H9 (cell line): ENCODE results near the gene C10orf143. TPM values are rescaled to one million over a fixed set of nuclear protein-coding genes. Genes with fewer than 3 reads are reported as not detected.

Experiments used
- DNase-seq: peaks from one replicate; pipeline ENCODE4 v3.0.0-alpha.2; 2017
- H2AFZ ChIP-seq: one replicate; pipeline ENCODE4 v1.6.1; 2013; ENCODE audit warnings: mild to moderate bottlenecking, low read length, control low read depth, moderate library complexity
- H2AK5ac ChIP-seq: 2 replicates; pipeline ENCODE4 v1.6.1; 2013; ENCODE audit warnings: low read length, control low read depth, mixed read lengths; ENCODE audit not compliant: insufficient read length
- H2BK120ac ChIP-seq: one replicate; pipeline ENCODE4 v1.6.1; 2013; ENCODE audit warnings: low read depth, mild to moderate bottlenecking, low read length, control low read depth, inconsistent platforms; ENCODE audit not compliant: poor library complexity, severe bottlenecking
- H2BK12ac ChIP-seq: 2 replicates; pipeline ENCODE4 v1.6.1; 2013; ENCODE audit warnings: low read length, control low read depth, mixed read lengths, low read depth; ENCODE audit not compliant: insufficient read length
- H2BK15ac ChIP-seq: 2 replicates; pipeline ENCODE4 v1.6.1; 2013; ENCODE audit warnings: low read depth, low read length, control low read depth
- H2BK20ac ChIP-seq: one replicate; pipeline ENCODE4 v1.6.1; 2013; ENCODE audit warnings: low read depth, mild to moderate bottlenecking, low read length, control low read depth, inconsistent platforms; ENCODE audit not compliant: poor library complexity, severe bottlenecking
- H2BK5ac ChIP-seq: 2 replicates; pipeline ENCODE4 v1.6.1; 2013; ENCODE audit warnings: low read length, control low read depth, mixed read lengths; ENCODE audit not compliant: insufficient read length
- H3K14ac ChIP-seq: 2 replicates; pipeline ENCODE4 v1.6.1; 2013; ENCODE audit warnings: low read length, control low read depth; ENCODE audit not compliant: insufficient read depth
- H3K18ac ChIP-seq: 2 replicates; pipeline ENCODE4 v1.6.1; 2013; ENCODE audit warnings: low read depth, mild to moderate bottlenecking, mixed read lengths, low read length, control low read depth; ENCODE audit not compliant: insufficient read length
- H3K23ac ChIP-seq: 2 replicates; pipeline ENCODE4 v1.6.1; 2013; ENCODE audit warnings: low read length, control low read depth, mixed read lengths, low read depth; ENCODE audit not compliant: insufficient read length
- H3K23me2 ChIP-seq: 2 replicates; pipeline ENCODE4 v1.6.1; 2013; ENCODE audit warnings: low read depth, mild to moderate bottlenecking, mixed read lengths, low read length, control low read depth; ENCODE audit not compliant: insufficient read length, poor library complexity, severe bottlenecking
- H3K27ac ChIP-seq: 2 replicates; pipeline ENCODE4 v1.5.1; 2013; ENCODE audit warnings: low read length, control low read depth, mixed read lengths, low read depth; ENCODE audit not compliant: insufficient read length
- H3K27me3 ChIP-seq: 2 replicates; pipeline ENCODE4 v1.6.1; 2013; ENCODE audit warnings: low read length, control low read depth, inconsistent platforms; ENCODE audit not compliant: insufficient read depth
- H3K4ac ChIP-seq: 2 replicates; pipeline ENCODE4 v1.6.1; 2013; ENCODE audit warnings: low read depth, mild to moderate bottlenecking, control low read depth, inconsistent platforms, low read length, moderate library complexity
- H3K4me1 ChIP-seq: 2 replicates; pipeline ENCODE4 v1.6.1; 2013; ENCODE audit warnings: low read length, control low read depth, inconsistent platforms; ENCODE audit not compliant: insufficient read depth
- H3K4me2 ChIP-seq: 2 replicates; pipeline ENCODE4 v1.6.1; 2013; ENCODE audit warnings: low read length, control low read depth, mixed read lengths; ENCODE audit not compliant: insufficient read length, insufficient read depth
- H3K56ac ChIP-seq: 2 replicates; pipeline ENCODE4 v1.6.1; 2013; ENCODE audit warnings: low read depth, mild to moderate bottlenecking, mixed read lengths, low read length, control low read depth; ENCODE audit not compliant: insufficient read length
- H3K79me1 ChIP-seq: 2 replicates; pipeline ENCODE4 v1.6.1; 2013; ENCODE audit warnings: low read depth, mild to moderate bottlenecking, moderate library complexity, low read length, control low read depth, inconsistent platforms; ENCODE audit not compliant: insufficient read depth, poor library complexity, severe bottlenecking
- H3K79me2 ChIP-seq: 2 replicates; pipeline ENCODE4 v1.6.1; 2013; ENCODE audit warnings: low read length, control low read depth, inconsistent platforms; ENCODE audit not compliant: insufficient read depth
- H3K9ac ChIP-seq: 2 replicates; pipeline ENCODE4 v1.6.1; 2013; ENCODE audit warnings: low read length, control low read depth, mixed read lengths; ENCODE audit not compliant: insufficient read length; ENCODE audit errors: extremely low read depth
- H3K9me3 ChIP-seq: one replicate; pipeline ENCODE4 v1.6.1; 2013; ENCODE audit warnings: low read depth, low read length, inconsistent platforms; ENCODE audit not compliant: control insufficient read depth
- H3T11ph ChIP-seq: one replicate; pipeline ENCODE4 v1.6.1; 2013; ENCODE audit warnings: mild to moderate bottlenecking, low read length, control low read depth, inconsistent platforms
- H4K20me1 ChIP-seq: one replicate; pipeline ENCODE4 v1.6.1; 2013; ENCODE audit not compliant: control insufficient read depth, insufficient read length, insufficient read depth
- H4K5ac ChIP-seq: 2 replicates; pipeline ENCODE4 v1.6.1; 2013; ENCODE audit warnings: low read depth, mild to moderate bottlenecking, mixed read lengths, low read length, control low read depth; ENCODE audit not compliant: insufficient read length
- H4K8ac ChIP-seq: replicated peaks from 2 replicates; pipeline ENCODE4 v1.6.1; 2013; ENCODE audit warnings: low read length, control low read depth, mixed read lengths, low read depth; ENCODE audit not compliant: insufficient read length
- H4K91ac ChIP-seq: 2 replicates; pipeline ENCODE4 v1.6.1; 2013; ENCODE audit warnings: low read depth, mild to moderate bottlenecking, moderate library complexity, mixed read lengths, low read length, control low read depth; ENCODE audit not compliant: insufficient read length
- H3K27ac Mint-ChIP-seq, 3 experiments: 2 replicates in 2 of 3; 3 replicates in 1 of 3; pipeline ENCODE4 v1.8.0; 2020 to 2021; ENCODE audit warnings: mixed read lengths in 3 of 3, mild to moderate bottlenecking in 1 of 3, moderate library complexity in 1 of 3
- H3K27me3 Mint-ChIP-seq: 2 replicates; pipeline ENCODE4 v1.8.0; 2021; ENCODE audit warnings: low read depth, mild to moderate bottlenecking, moderate library complexity, mixed read lengths
- H3K36me3 Mint-ChIP-seq, 3 experiments: 2 replicates in 2 of 3; 3 replicates in 1 of 3; pipeline ENCODE4 v1.8.0; 2020 to 2021; ENCODE audit warnings: low read depth in 3 of 3, mixed read lengths in 3 of 3; ENCODE audit not compliant: insufficient read depth in 1 of 3
- H3K4me1 Mint-ChIP-seq, 2 experiments: 2 replicates each; pipeline ENCODE4 v1.8.0; 2020; ENCODE audit warnings: mixed read lengths in 2 of 2
- H3K4me3 Mint-ChIP-seq, 2 experiments: 2 replicates in 1 of 2; 3 replicates in 1 of 2; pipeline ENCODE4 v1.8.0; 2020 to 2021; ENCODE audit warnings: mild to moderate bottlenecking in 2 of 2, mixed read lengths in 2 of 2, moderate library complexity in 1 of 2
- H3K9me3 Mint-ChIP-seq, 2 experiments: 2 replicates in 1 of 2; 3 replicates in 1 of 2; pipeline ENCODE4 v1.8.0; 2020; ENCODE audit warnings: mild to moderate bottlenecking in 2 of 2, mixed read lengths in 2 of 2, moderate library complexity in 1 of 2
- WGBS: extraction: QIAGEN DNeasy Blood & Tissue Kit; methylation state at CpG from one replicate; pipeline ENCODE4 v1.1.7; 2013; ENCODE audit warnings: missing lambda C conversion rate, low lambda C conversion rate, mixed read lengths; ENCODE audit not compliant: insufficient read length; ENCODE audit errors: extremely low coverage; 5-methylcytosine and 5-hydroxymethylcytosine counted together
- total RNA-seq: library from RNA; stranded (reverse); gene quantifications from 2 replicates; pipeline ENCODE4 v1.2.1, GENCODE V29; 2021
- TF ChIP-seq, protein P1 (sequence below): fragments of 200-600 bp; sonication (generic); conservative IDR thresholded peaks from 3 replicates; pipeline ENCODE4 v1.8.0; 2021; ENCODE audit warnings: antibody characterized with exemption, mild to moderate bottlenecking

C10orf143 gene
- total RNA-seq, 1 experiment from 2014 or later: 0.94 TPM

DNA sequence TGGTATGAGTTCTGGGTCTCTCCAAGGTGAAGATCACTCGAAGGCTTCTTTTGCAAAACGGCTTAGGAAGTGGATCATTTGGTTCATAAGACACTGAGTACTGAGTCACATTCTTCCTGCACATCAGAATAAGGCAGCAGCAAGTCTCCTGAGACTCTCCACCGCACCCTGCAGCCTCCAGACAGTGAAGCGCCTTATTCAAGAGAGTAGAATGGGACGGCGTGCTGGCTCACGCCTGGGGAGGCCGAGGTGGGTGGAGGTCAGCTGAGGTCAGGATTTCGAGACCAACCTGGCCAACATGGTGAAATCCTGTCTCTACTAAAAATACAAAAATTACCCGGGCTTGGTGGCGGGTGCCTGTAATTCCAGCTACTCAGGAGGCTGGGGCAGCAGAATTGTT is 70.3 kb downstream of the C10orf143 start:
- Histone ChIP-seq H2BK12ac (no peak overlapping the region), H3K14ac (no peak overlapping the region), H2BK15ac (no peak overlapping the region), H4K91ac (no peak overlapping the region), H3K27ac (no peak overlapping the region), H2AK5ac (no peak overlapping the region), H2BK20ac (no peak overlapping the region), H3K18ac (no peak overlapping the region), H2AFZ (no peak overlapping the region), H3T11ph (no peak overlapping the region), H3K4me1 (no peaks in the 10 kb centered on the region; the same call in 1 of the 2 replicates), H2BK120ac (no peak overlapping the region), H3K9me3 (no peaks in the 10 kb centered on the region), H3K79me1 (no peaks in the 10 kb centered on the region), H3K23me2 (no peaks in the 10 kb centered on the region), H3K23ac (no peak overlapping the region), H3K4me2 (no peak overlapping the region), H4K5ac (no peak overlapping the region), H3K9ac (no peak overlapping the region), H3K27me3 (no peaks in the 10 kb centered on the region), H4K8ac (no peak overlapping the region), H3K79me2 (no peaks in the 10 kb centered on the region), H4K20me1 (peaks cover 2% of the 10 kb centered on the region), H3K56ac (no peak overlapping the region), H2BK5ac (no peak overlapping the region), H3K4ac (no peak overlapping the region)
- WGBS: no CpG with 5 or more reads among the region's 11 CpGs
- Mint-ChIP-seq H3K27ac (no peak overlapping the region; a peak in 1 of 7 replicates), H3K4me1 (peaks cover 14 to 22% of the 10 kb centered on the region in 2 experiments), H3K27me3 (peaks cover 12% of the 10 kb centered on the region), H3K9me3 (no peaks in the 10 kb centered on the region), H3K4me3 (no peak overlapping the region), H3K36me3 (no peaks in the 10 kb centered on the region)
- DNase-seq: no peak
- TF ChIP-seq, protein P1, sequence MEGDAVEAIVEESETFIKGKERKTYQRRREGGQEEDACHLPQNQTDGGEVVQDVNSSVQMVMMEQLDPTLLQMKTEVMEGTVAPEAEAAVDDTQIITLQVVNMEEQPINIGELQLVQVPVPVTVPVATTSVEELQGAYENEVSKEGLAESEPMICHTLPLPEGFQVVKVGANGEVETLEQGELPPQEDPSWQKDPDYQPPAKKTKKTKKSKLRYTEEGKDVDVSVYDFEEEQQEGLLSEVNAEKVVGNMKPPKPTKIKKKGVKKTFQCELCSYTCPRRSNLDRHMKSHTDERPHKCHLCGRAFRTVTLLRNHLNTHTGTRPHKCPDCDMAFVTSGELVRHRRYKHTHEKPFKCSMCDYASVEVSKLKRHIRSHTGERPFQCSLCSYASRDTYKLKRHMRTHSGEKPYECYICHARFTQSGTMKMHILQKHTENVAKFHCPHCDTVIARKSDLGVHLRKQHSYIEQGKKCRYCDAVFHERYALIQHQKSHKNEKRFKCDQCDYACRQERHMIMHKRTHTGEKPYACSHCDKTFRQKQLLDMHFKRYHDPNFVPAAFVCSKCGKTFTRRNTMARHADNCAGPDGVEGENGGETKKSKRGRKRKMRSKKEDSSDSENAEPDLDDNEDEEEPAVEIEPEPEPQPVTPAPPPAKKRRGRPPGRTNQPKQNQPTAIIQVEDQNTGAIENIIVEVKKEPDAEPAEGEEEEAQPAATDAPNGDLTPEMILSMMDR: no peak
